ENCODE measurements around the gene MAP3K10. TPM values are rescaled to one million over a fixed set of nuclear protein-coding genes. Genes with fewer than 3 reads are reported as not detected.

The MAP3K10 gene
- total and polyA plus RNA-seq, 9 of the 15 experiments (the other 6 are each of a cell fraction or from before 2014, with no cell fraction given): 0.01 to 8.0 (median 2.7) TPM; not detected in 1

GRCh38 chr19:40184273-40184672 is 7.0 kb upstream of the MAP3K10 start:
- in situ Hi-C loops (cut with MboI) (no loop called here), intact Hi-C loops (cut with micrococcal nuclease) (no loop called here)
- no peaks in the 10 kb centered on the region for H3K4me1 ChIP-seq (replicated peaks in 1 of 2; ENCODE audit: control insufficient read depth in 2 of 2, insufficient read depth in 2 of 2, low read length in 2 of 2)
- no peak overlapping the region for H3K9ac ChIP-seq (ENCODE audit: insufficient read depth in 1 of 2, low read depth in 2 of 2, low read length in 2 of 2)
- ATAC-seq: no peak
- TF ChIP-seq ZNF121 (CRISPR knock-in tag; conservative IDR thresholded peaks at IDR 0.05) (peak; percentile 63; the same call in 1 of the 2 replicates), RBM25 (IDR thresholded peaks at IDR 0.05; ENCODE audit: low read depth, low read length, severe bottlenecking) (peak; percentile 16), ZNF511 (CRISPR knock-in tag; IDR thresholded peaks at IDR 0.05) (no peak), ATF2 (CRISPR knock-in tag; IDR thresholded peaks at IDR 0.05) (no peak)
- no peak overlapping the region for H3K4me2 ChIP-seq (ENCODE audit: insufficient read depth, low read length)
- no peak overlapping the region for H3K27ac ChIP-seq (ENCODE audit: extremely low read depth, low read depth, low read length)
- no peak overlapping the region for H2AFZ ChIP-seq (ENCODE audit: low read depth, low read length)
- CTCF ChIA-PET (ENCODE audit: low intra/inter-chr PET ratio): no interaction called here
- WGBS (ENCODE audit: insufficient coverage, low coverage, missing lambda C conversion rate): 0% methylated on average over 1 of the region's 1 CpG
- no peaks in the 10 kb centered on the region for H4K20me1 ChIP-seq (replicated peaks; ENCODE audit: control insufficient read depth, insufficient read depth, low read length)
- H3K4me3 ChIP-seq: no peak overlapping the region
- no TSS peak for BruUV-seq (replicated peaks)
- H3K27me3 ChIP-seq (ENCODE audit: control insufficient read depth in 2 of 2, insufficient read depth in 2 of 2, low read length in 2 of 2): peaks cover 6 to 8% of the 10 kb centered on the region in 2 experiments; a peak in 2 of 5 replicates
- no peaks in the 10 kb centered on the region for H3K36me3 ChIP-seq (ENCODE audit: control insufficient read depth, insufficient read depth, low read length)
- FAIRE-seq: peak; percentile 23
- H3K9me1 ChIP-seq (ENCODE audit: control insufficient read depth, insufficient read depth, low read length): no peaks in the 10 kb centered on the region
- H3K9me3 ChIP-seq (replicated peaks; ENCODE audit: control insufficient read depth, insufficient read depth, low read depth, low read length): no peaks in the 10 kb centered on the region
- POLR2A ChIA-PET: interaction anchor here (0.6 kb wide), 1 partner anchor 508 kb away, joined by 5 read pairs; no protein-coding TSS in a partner anchor
- H3K79me2 ChIP-seq (ENCODE audit: control insufficient read depth, insufficient read depth, low read length): no peaks in the 10 kb centered on the region
- DNase-seq (ENCODE audit: extremely low read depth in 1 of 4, low spot score in 3 of 4): no peak

Data from K562 (cell line).